Fibroblast of pulmonary artery (primary cell): Measurements from ENCODE around the gene MTHFD1L.
A peak's percentile ranks its signal among the peaks of the same experiment; 100 is the strongest.

Source experiments
- DNase-seq: peaks from one replicate; pipeline ENCODE4 v3.0.0-alpha.2; 2010; ENCODE audit warnings: low read depth
- H3K4me3 ChIP-seq: replicated peaks from 2 replicates; pipeline ENCODE4 v1.5.1; 2011; ENCODE audit warnings: low read depth, mild to moderate bottlenecking, control low read depth, low read length, moderate library complexity
- TF ChIP-seq, protein P1 (sequence below): IDR thresholded peaks from 2 replicates; pipeline ENCODE4 v1.5.1; 2011; ENCODE audit warnings: mild to moderate bottlenecking, control low read depth, low read length, inconsistent platforms; ENCODE audit errors: missing control alignments

Gene MTHFD1L

DNA sequence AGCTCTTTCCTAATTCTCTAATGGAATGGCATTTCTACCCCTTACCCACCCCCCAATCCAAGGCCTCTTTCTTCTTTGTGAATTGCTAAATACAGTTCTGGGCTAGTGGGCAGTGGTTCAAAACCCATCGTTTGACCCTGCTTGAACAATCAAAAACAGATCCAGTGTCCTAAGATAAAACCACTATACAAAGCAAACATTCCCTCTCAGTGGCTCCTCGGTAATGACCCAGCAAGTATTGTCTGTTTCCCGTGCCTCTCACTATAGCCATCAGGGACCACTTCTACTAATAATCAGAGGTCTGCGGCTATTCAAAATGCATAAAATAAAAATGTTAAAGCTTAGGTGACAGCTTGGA, 230.7 kb downstream of the MTHFD1L start:
- no peak overlapping the region for H3K4me3 ChIP-seq
- TF ChIP-seq, protein P1, sequence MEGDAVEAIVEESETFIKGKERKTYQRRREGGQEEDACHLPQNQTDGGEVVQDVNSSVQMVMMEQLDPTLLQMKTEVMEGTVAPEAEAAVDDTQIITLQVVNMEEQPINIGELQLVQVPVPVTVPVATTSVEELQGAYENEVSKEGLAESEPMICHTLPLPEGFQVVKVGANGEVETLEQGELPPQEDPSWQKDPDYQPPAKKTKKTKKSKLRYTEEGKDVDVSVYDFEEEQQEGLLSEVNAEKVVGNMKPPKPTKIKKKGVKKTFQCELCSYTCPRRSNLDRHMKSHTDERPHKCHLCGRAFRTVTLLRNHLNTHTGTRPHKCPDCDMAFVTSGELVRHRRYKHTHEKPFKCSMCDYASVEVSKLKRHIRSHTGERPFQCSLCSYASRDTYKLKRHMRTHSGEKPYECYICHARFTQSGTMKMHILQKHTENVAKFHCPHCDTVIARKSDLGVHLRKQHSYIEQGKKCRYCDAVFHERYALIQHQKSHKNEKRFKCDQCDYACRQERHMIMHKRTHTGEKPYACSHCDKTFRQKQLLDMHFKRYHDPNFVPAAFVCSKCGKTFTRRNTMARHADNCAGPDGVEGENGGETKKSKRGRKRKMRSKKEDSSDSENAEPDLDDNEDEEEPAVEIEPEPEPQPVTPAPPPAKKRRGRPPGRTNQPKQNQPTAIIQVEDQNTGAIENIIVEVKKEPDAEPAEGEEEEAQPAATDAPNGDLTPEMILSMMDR = no peak
- DNase-seq = no peak

DNA sequence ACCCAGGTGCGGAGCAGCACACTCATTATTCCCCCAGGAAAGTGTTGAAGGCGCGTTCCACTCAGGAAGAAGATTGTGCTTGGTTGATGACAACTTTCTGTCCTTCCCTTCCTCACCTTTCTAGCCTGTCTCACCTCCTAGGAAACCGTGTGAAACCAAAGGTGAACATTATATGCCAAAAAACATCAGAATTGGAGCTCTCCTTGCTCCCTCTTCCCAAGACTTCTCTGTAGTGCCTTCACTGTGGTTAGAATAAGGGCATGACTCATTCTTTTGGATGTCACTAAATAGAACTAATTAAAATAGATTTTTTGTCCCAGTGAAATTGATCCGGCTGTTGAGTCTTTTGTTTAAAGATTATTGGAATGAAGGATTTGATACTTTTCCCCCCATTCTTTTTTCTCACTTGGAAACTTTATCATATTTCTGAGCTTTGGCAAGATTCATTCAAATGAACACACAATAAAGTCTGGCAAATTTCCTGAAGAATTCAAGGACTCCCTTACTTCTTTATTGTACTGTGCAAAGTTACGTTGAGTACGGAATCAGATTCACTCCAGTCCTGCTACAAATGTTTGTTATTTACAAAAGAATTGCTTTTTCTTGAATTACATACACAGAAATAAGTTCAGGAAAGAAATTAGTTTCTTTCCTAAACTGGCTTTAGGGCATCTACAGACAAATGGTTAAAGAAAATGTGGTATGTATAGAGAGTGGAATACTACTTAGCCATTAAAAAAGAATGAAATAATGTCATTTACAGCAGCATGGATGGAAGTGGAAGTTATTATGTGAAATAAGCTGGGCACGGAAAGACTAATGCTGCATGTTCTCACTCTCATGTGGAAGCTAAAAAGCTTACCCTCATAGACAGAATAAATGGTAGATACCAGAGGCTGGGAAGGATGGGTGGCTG, 231.4 kb downstream of the MTHFD1L start:
- TF ChIP-seq, protein P1 = no peak
- H3K4me3 ChIP-seq = no peak overlapping the region
- DNase-seq = no peak

DNA sequence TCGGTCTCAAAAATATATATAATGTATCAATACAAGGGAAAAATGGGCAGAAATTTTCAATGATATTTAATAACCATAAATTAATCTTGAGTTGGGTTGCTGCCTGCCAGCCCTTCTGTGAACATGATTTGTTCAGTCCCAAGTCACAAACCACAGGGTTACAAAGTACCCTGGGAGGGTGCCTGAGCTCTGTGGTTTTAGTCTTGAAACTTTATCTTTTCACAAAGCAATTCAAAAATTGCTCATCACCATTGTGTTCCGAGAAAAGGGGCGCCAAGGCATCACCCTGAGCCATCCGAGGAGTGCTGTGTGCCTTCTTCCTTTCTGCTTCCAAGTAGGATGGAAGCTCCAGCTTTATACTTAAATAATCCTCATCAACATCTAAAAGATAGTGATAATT, 232.7 kb downstream of the MTHFD1L start:
- no peak for DNase-seq
- TF ChIP-seq, protein P1 = no peak
- H3K4me3 ChIP-seq = no peak overlapping the region

DNA sequence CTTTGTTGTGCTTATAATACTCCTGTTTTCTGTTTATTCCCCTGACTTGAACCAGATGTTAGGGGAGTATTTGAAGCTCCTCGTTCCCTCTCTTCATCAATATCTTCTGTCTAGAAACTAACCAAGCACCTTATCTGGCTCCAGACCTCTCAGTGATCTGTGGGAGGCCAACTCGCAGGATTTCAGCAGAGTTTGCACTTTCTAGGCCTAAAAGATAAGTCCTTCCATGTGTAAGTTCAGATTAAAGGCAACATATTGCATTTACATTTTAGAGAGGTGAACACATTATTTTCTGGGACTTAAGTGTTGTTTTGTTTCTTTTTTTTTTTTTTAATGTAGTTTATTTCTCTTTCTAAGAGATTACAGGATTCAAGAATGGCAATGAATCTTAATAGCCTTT, 234.8 kb downstream of the MTHFD1L start:
- DNase-seq = no peak
- H3K4me3 ChIP-seq = no peak overlapping the region
- TF ChIP-seq, protein P1 = no peak

DNA sequence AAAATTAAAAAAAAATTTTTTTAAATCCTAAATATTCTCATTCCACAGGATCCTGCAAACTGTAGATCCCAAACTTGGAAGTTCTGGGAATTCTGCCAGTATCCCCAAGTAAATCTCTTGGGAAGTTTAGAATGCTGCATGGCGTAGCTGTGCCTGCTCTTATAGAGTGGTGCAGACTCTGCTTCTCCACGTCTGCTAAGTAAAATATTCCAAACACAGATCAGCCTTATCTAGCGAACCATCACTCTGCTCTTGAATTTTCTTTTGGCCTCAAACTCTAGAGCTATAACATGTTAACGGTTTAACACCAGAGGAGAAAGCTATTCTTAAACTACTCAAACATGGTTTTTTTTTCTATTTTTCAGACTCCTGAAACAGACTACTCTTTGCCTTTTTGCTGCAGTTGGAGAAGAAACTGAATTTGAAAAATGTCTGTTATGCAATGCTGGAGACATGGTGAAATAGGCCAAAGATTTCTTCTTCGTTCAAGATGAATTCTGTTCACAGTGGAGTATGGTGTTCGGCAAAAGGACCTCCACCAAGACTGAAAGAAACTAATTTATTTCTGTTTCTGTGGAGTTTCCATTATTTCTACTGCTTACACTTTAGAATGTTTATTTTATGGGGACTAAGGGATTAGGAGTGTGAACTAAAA, 235.8 kb downstream of the MTHFD1L start:
- DNase-seq = peak; percentile 41
- no peak overlapping the region for H3K4me3 ChIP-seq
- TF ChIP-seq, protein P1 = no peak

DNA sequence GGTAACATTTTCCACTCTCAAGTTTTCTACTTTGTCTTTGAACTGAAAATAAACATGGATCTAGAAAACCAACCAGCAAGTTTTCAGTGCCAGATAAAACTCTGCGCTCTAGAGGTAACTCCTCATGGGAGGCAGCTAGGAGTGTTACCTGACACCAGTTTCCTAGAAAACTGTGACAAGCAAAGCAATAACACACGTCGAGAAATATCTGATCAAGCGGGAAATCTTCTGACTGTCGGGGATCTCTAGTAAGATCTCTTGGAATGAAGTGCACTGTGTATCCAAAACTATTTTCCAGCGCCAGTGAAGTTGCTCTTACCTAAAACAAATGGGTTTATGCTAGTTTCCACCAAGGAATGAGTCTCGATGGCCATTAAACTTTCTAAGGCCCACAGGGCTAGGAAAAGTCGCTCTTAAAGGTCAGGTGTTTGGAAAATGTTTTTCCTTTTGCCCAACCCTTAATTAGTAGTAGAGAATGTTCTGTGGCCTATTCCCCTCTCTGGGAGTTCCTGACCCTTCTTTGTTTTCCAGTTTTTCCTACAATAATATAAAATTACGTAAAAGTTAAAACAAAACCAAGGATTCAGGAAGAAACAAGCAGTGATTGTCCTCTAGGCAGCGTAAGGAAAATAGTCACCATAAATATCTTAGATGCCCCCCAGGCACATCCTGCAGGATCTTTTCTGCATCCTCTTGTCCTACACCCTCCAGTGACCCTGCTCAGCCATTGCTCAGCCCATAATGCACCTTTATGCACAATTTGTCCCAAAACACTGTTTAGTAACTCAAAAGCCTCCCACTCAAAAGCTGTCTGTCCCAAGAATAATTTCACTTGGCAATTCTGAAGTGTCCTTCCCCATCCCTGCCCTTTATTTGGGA, 236.6 kb downstream of the MTHFD1L start:
- no peak for DNase-seq
- no peak overlapping the region for H3K4me3 ChIP-seq
- TF ChIP-seq, protein P1 = no peak
